Pancreas (tissue), 10 donors: ENCODE data around the gene UBAP1. TPM values are rescaled to one million over a fixed set of nuclear protein-coding genes. Genes with fewer than 3 reads are reported as not detected.
A peak's percentile ranks its signal among the peaks of the same experiment; 100 is the strongest.

ENCODE experiments used
- ATAC-seq, 4 donors: fragments of 200-7000 bp; cut with Tn5 transposase; one replicate each; pipeline versions ENCODE4 v1.8.0 to v1.9.1; 2020; ENCODE audit warnings: mild to moderate bottlenecking in 4 of 4, moderate library complexity in 4 of 4
- DNase-seq, 6 donors: peaks; one replicate each; pipeline ENCODE4 v3.0.0-alpha.2; 2020
- FAIRE-seq: peaks from 2 replicates; lab custom pipeline; 2012; peaks lifted over from hg19 to GRCh38; lab: Jason Lieb, UNC
- H3K27ac ChIP-seq, 4 donors: fragments of 200-600 bp; sonication (generic); 1 replicate in 3 of 4; 2 replicates in 1 of 4; pipeline versions ENCODE4 v1.5.0 to v1.8.0; 2020
- H3K27me3 ChIP-seq, 4 donors: fragments of 200-600 bp; one replicate each; pipeline ENCODE4 v1.8.0; 2021
- H3K36me3 ChIP-seq, 3 donors: fragments of 200-600 bp; sonication (generic) in 1 of 3; one replicate each; pipeline versions ENCODE4 v1.5.0 to v1.8.0; 2020 to 2021
- H3K4me1 ChIP-seq, 3 donors: fragments of 200-600 bp; one replicate each; pipeline ENCODE4 v1.8.0; 2021
- H3K4me3 ChIP-seq, 4 donors: fragments of 200-600 bp; sonication (generic) in 2 of 4; one replicate each; pipeline versions ENCODE4 v1.5.0 to v1.8.0; 2020 to 2021
- H3K9me3 ChIP-seq, 4 donors: fragments of 200-600 bp; one replicate each; pipeline ENCODE4 v1.8.0; 2021
- CTCF ChIP-seq, 4 donors: fragments of 200-600 bp; sonication (generic) in 3 of 4; IDR thresholded peaks; one replicate each; pipeline versions ENCODE4 v1.5.0 to v1.8.0; 2021; ENCODE audit warnings: antibody characterized with exemption in 4 of 4
- WGBS, 2 donors: extraction: QIAGEN DNeasy Blood & Tissue Kit; methylation state at CpG; one replicate each; pipeline ENCODE4 v1.1.7; 2013; 5-methylcytosine and 5-hydroxymethylcytosine counted together
- intact Hi-C, 3 donors: fragments of 100-400 bp; cut with DNase I; formaldehyde crosslinking; loops; one replicate each; pipeline versions ENCODE4 v1.11.1 to v1.14.2; 2022
- polyA plus RNA-seq, 2 donors: library from polyadenylated mRNA; stranded (reverse); fragments of 200-250 nt; gene quantifications; one replicate each; pipeline ENCODE4 v1.2.3, GENCODE V29; 2013
- total RNA-seq, 6 donors: library from RNA; stranded (reverse); fragmentation: NEBNext Ultra II Directional in 4 of 6; extraction: Animal tissue kit (Norgen Biotek cat#: 25700) in 4 of 6; gene quantifications; one replicate each; pipeline versions ENCODE4 v1.2.1 to v1.2.4, GENCODE V29; 2021 to 2023
- donor health status: healthy with polysubstance abuse.
- donor health status: DM: no; HTN: no; CAD: no; lungs with moderate emphysema.
- donor health status: DM: no; HTN: no; CAD: no.
- donor health status: control.
- donor health status: control.
- donor health status: Bipolar disorder and iron deficiency.
- donor health status: DM: yes; HTN: yes; CAD: no.
- donor health status: DM: no; HTN: no; CAD: no.
- donor health status: DM: no; HTN: no; CAD: no.
- donor health status: DM: yes; HTN: yes; CAD: no.

The UBAP1 gene
- total and polyA plus RNA-seq, 8 donors: 12.1 to 25.6 (median 17.0) TPM

- H3K9me3 ChIP-seq: no peaks in the 10 kb centered on the region
- no peak overlapping the region for H3K4me3 ChIP-seq
- 42 to 47% methylated on average over 10 of the region's 10 CpGs for WGBS, 2 donors
- FAIRE-seq: no peak
- peaks cover 0 to 23% (median 14%) of the 10 kb centered on the region in 3 donors for H3K36me3 ChIP-seq
- intact Hi-C loops: loop anchor here in 1 of 3 donors (10.0 kb wide), 1 partner anchor 128 kb away; the partner anchor contains the start of gene DCAF12
- H3K4me1 ChIP-seq: peaks cover 0 to 7% (median 0%) of the 10 kb centered on the region in 3 donors
- H3K27ac ChIP-seq: peak overlapping the region in 1 of 4 donors; percentile 19
- ATAC-seq: peak; percentile 61 to 90 (median 66)
- TF ChIP-seq CTCF (IDR thresholded peaks at IDR 0.05): peak; percentile 72 to 94 (median 85)
- peak in 4 of 6 donors; percentile 33 to 78 (median 62) for DNase-seq
- H3K27me3 ChIP-seq: no peaks in the 10 kb centered on the region
Measured at GRCh38 chr9:34252670-34253459, 74.0 kb downstream of the UBAP1 start.

GRCh38 chr9:34253460-34253837 is 74.6 kb downstream of the UBAP1 start:
- H3K9me3 ChIP-seq: no peaks in the 10 kb centered on the region
- peak in 1 of 6 donors; percentile 31 for DNase-seq
- H3K36me3 ChIP-seq: peaks cover 0 to 23% (median 14%) of the 10 kb centered on the region in 3 donors
- FAIRE-seq: no peak
- H3K4me3 ChIP-seq: no peak overlapping the region
- peaks cover 0 to 7% (median 0%) of the 10 kb centered on the region in 3 donors for H3K4me1 ChIP-seq
- intact Hi-C loops: loop anchor here in 1 of 3 donors (10.0 kb wide), 1 partner anchor 129 kb away; the partner anchor contains the start of gene DCAF12
- no peaks in the 10 kb centered on the region for H3K27me3 ChIP-seq
- 70 to 75% methylated on average over 3 of the region's 3 CpGs for WGBS, 2 donors
- ATAC-seq: peak; percentile 23 to 58 (median 34)
- TF ChIP-seq CTCF (IDR thresholded peaks at IDR 0.05): no peak
- no peak overlapping the region for H3K27ac ChIP-seq

GRCh38 chr9:34254141-34254913 is 75.5 kb downstream of the UBAP1 start:
- no peaks in the 10 kb centered on the region for H3K9me3 ChIP-seq
- peaks cover 0 to 23% (median 14%) of the 10 kb centered on the region in 3 donors for H3K36me3 ChIP-seq
- intact Hi-C loops: loop anchor here in 1 of 3 donors (10.0 kb wide), 1 partner anchor 130 kb away; the partner anchor contains the start of gene DCAF12
- H3K4me1 ChIP-seq: peaks cover 0 to 7% (median 0%) of the 10 kb centered on the region in 3 donors
- no peak overlapping the region for H3K27ac ChIP-seq
- H3K27me3 ChIP-seq: no peaks in the 10 kb centered on the region
- ATAC-seq (peak in 2 of 4 donors; percentile 13 to 20), DNase-seq (peak in 2 of 6 donors; percentile 19 to 53), FAIRE-seq (no peak)
- no peak for TF ChIP-seq CTCF (IDR thresholded peaks at IDR 0.05)
- H3K4me3 ChIP-seq: no peak overlapping the region
- 80 to 88% methylated on average over 16 of the region's 16 CpGs for WGBS, 2 donors

GRCh38 chr9:34254966-34255825 is 76.4 kb downstream of the UBAP1 start:
- peak overlapping the region in 2 of 4 donors; percentile 15 to 38 for H3K27ac ChIP-seq
- no peaks in the 10 kb centered on the region for H3K9me3 ChIP-seq
- peaks cover 0 to 17% (median 14%) of the 10 kb centered on the region in 3 donors for H3K36me3 ChIP-seq
- H3K27me3 ChIP-seq: no peaks in the 10 kb centered on the region
- intact Hi-C loops: loop anchor here in 1 of 3 donors (10.0 kb wide), 1 partner anchor 130 kb away; the partner anchor contains the start of gene DCAF12
- DNase-seq (peak in 2 of 6 donors; percentile 50 to 67), ATAC-seq (peak in 2 of 4 donors; percentile 23 to 74), FAIRE-seq (no peak)
- 76 to 82% methylated on average over 10 of the region's 10 CpGs for WGBS, 2 donors
- TF ChIP-seq CTCF (IDR thresholded peaks at IDR 0.05): no peak
- H3K4me1 ChIP-seq: peaks cover 0 to 7% (median 0%) of the 10 kb centered on the region in 3 donors
- no peak overlapping the region for H3K4me3 ChIP-seq
